GM12878 (cell line): ENCODE data around the gene ELAPOR1. TPM values are rescaled to one million over a fixed set of nuclear protein-coding genes. Genes with fewer than 3 reads are reported as not detected.

Experiments
- ATAC-seq: fragments of 200-7000 bp; cut with Tn5 transposase; 3 replicates; pipeline ENCODE4 v1.9.1; 2020; ENCODE audit warnings: mild to moderate bottlenecking, moderate library complexity
- BruUV-seq: library from RNA; stranded (reverse); fragments of 400-500 nt; replicated peaks from 2 replicates; lab custom pipeline; 2021; lab: Mats Ljungman, UMichigan
- CTCF ChIA-PET: fragments of 300-600 bp; sonication (Branson Sonifier 250); formaldehyde crosslinking; extraction: SDS; loops from one replicate; lab custom pipeline; 2021; ENCODE audit warnings: inconsistent platforms; lab: Yijun Ruan, JAX
- POLR2A ChIA-PET: fragments of 350-600 bp; formaldehyde crosslinking; extraction: SDS; loops from one replicate; lab custom pipeline; 2021; ENCODE audit warnings: inconsistent platforms; lab: Charles Lee
- RAD21 ChIA-PET: fragments of 300-600 bp; sonication (Branson Sonifier 250); formaldehyde crosslinking; loops from one replicate; lab custom pipeline; 2023; ENCODE audit warnings: antibody characterized with exemption; ENCODE audit not compliant: unreplicated experiment; lab: Charles Lee
- SMC1A ChIA-PET: fragments of 300-600 bp; sonication (Branson Sonifier 250); formaldehyde crosslinking; loops from one replicate; lab custom pipeline; 2023; ENCODE audit not compliant: unreplicated experiment, uncharacterized antibody; lab: Charles Lee
- DNase-seq: peaks from one replicate; pipeline ENCODE4 v3.0.0-alpha.2; 2011; ENCODE audit warnings: low read depth, low spot score
- FAIRE-seq: peaks from 3 replicates; lab custom pipeline; 2011; peaks lifted over from hg19 to GRCh38; lab: Jason Lieb, UNC
- H2AFZ ChIP-seq: 2 replicates; pipeline ENCODE4 v1.6.0; 2011; ENCODE audit warnings: low read depth, low read length, control low read depth; ENCODE audit not compliant: control insufficient read depth
- H3K27ac ChIP-seq: 2 replicates; pipeline ENCODE4 v1.5.1; 2011; ENCODE audit warnings: control low read depth; ENCODE audit not compliant: control insufficient read depth, insufficient read depth
- H3K27me3 ChIP-seq, 2 experiments: replicated peaks in 1 of 2; 2 replicates each; pipeline versions ENCODE4 v1.6.0 to v1.6.1; 2011; ENCODE audit warnings: low read length in 1 of 2; ENCODE audit not compliant: control insufficient read depth in 2 of 2, insufficient read depth in 2 of 2
- H3K36me3 ChIP-seq, 2 experiments: 2 replicates each; pipeline ENCODE4 v1.5.1; 2011; ENCODE audit warnings: low read length in 1 of 2; ENCODE audit not compliant: control insufficient read depth in 2 of 2, insufficient read depth in 2 of 2
- H3K4me1 ChIP-seq: 2 replicates; pipeline ENCODE4 v1.6.1; 2011; ENCODE audit warnings: mild to moderate bottlenecking, low read length, moderate library complexity, mixed read lengths; ENCODE audit not compliant: control insufficient read depth, insufficient read depth
- H3K4me2 ChIP-seq: 2 replicates; pipeline ENCODE4 v1.6.0; 2011; ENCODE audit warnings: control low read depth; ENCODE audit not compliant: control insufficient read depth, insufficient read depth
- H3K4me3 ChIP-seq: fragments of 200-600 bp; sonication (generic); 2 replicates; pipeline ENCODE4 v1.5.1; 2016
- H3K79me2 ChIP-seq: 2 replicates; pipeline ENCODE4 v1.6.0; 2011; ENCODE audit warnings: low read length; ENCODE audit not compliant: control insufficient read depth, insufficient read depth
- H3K9ac ChIP-seq: 2 replicates; pipeline ENCODE4 v1.8.0; 2011; ENCODE audit warnings: low read length, control low read depth, mixed read lengths; ENCODE audit not compliant: control insufficient read depth, insufficient read depth
- H3K9me3 ChIP-seq: replicated peaks from 3 replicates; pipeline ENCODE4 v1.5.1; 2011; ENCODE audit warnings: mild to moderate bottlenecking, low read length; ENCODE audit not compliant: control insufficient read depth, insufficient read depth
- H4K20me1 ChIP-seq: 2 replicates; pipeline ENCODE4 v1.6.0; 2011; ENCODE audit not compliant: control insufficient read depth, insufficient read depth
- POLR2A ChIP-seq: IDR thresholded peaks from 2 replicates; pipeline ENCODE4 v1.6.1; 2011; ENCODE audit warnings: low read depth, mild to moderate bottlenecking, low read length
- RFX5 ChIP-seq: IDR thresholded peaks from 2 replicates; pipeline ENCODE4 v1.6.1; 2011; ENCODE audit warnings: low read depth, low read length, improper control_type of control experiment
- SUPT20H ChIP-seq: IDR thresholded peaks from 2 replicates; pipeline ENCODE4 v1.6.1; 2011; ENCODE audit warnings: low read depth, mild to moderate bottlenecking, low read length, moderate library complexity, borderline replicate concordance; ENCODE audit not compliant: control insufficient read depth
- TARDBP ChIP-seq: IDR thresholded peaks from 2 replicates; pipeline ENCODE4 v1.6.1; 2016; ENCODE audit warnings: borderline replicate concordance
- WGBS: methylation state at CpG from one replicate; pipeline ENCODE4 v1.1.6; 2016; ENCODE audit warnings: low lambda C conversion rate; ENCODE audit not compliant: insufficient replicate concordance, insufficient coverage; ENCODE audit errors: missing lambda C conversion rate; 5-methylcytosine and 5-hydroxymethylcytosine counted together
- in situ Hi-C: fragments of 300-500 bp; cut with MboI; formaldehyde crosslinking; loops from 9 replicates; pipeline ENCODE4 v1.14.3; 2018; ENCODE audit warnings: mixed read lengths
- intact Hi-C: fragments of 100-400 bp; cut with micrococcal nuclease; formaldehyde crosslinking; loops from one replicate; pipeline ENCODE4 v1.14.2; 2022; ENCODE audit not compliant: unreplicated experiment
- polyA plus RNA-seq, 11 experiments: library from polyadenylated mRNA; depleted of rRNA in 4 of 11; unstranded in 6 of 11; stranded (reverse) in 5 of 11; fragments of >200 nt; fragmentation: Nextera tagmentation in 4 of 11; fragmentation: Illumina TruSeq in 1 of 11; extraction: Ambion mirVana in 4 of 11; extraction: Trizol in 1 of 11; gene quantifications; 1 replicate in 1 of 11; 2 replicates in 10 of 11; pipeline versions ENCODE4 v1.2.1 to v1.2.3, GENCODE V29; 2011 to 2016; ENCODE audit warnings: inconsistent platforms in 2 of 11, missing spikeins in 2 of 11, low read depth in 1 of 11
- total RNA-seq, 4 experiments: library from RNA; depleted of rRNA in 3 of 4; stranded (reverse); fragments of >200 nt in 3 of 4; fragmentation: Illumina TruSeq in 1 of 4; extraction: Trizol in 1 of 4; gene quantifications; 2 replicates each; pipeline versions ENCODE4 v1.2.1 to v1.2.3, GENCODE V29; 2013 to 2021
- TF ChIP-seq, protein P1 (sequence below): fragments of 450-650 bp; IDR thresholded peaks from 2 replicates; pipeline ENCODE4 v1.6.1; 2017; ENCODE audit warnings: mild to moderate bottlenecking, moderate library complexity

Gene ELAPOR1
- total and polyA plus RNA-seq, 10 of the 15 experiments (the other 5 are each of a cell fraction or from before 2014, with no cell fraction given): 0.04 to 2.1 (median 0.19) TPM; not detected in 2

DNA sequence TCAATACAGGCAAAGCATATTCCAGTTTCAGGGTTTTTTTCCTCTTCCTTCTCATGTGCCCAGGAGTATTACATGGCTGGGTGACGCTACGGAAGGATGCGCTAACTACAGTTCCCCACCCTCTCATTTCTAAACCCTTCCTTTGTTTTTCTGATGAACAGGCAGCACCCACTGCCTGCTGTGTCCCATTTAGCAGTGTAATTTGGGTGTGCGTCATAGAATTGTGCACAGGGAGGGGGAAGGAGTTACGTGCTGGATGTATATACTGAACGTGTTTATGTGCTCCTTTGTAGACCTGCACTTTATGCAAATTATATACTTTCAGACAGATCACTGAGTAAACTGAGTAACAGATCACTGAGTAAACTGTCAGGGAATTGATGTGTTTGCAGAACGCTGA is 44.5 kb downstream of the ELAPOR1 start:
- DNase-seq: no peak
- in situ Hi-C loops (no loop called here), intact Hi-C loops (no loop called here)
- no peaks in the 10 kb centered on the region for H3K9me3 ChIP-seq
- no peak overlapping the region for H3K27ac ChIP-seq
- no peaks in the 10 kb centered on the region for H3K79me2 ChIP-seq
- peaks cover 29% of the 10 kb centered on the region for H3K4me1 ChIP-seq
- H2AFZ ChIP-seq: no peak overlapping the region
- H3K4me3 ChIP-seq: no peak overlapping the region
- ChIA-PET CTCF (no interaction called here), SMC1A (no interaction called here), RAD21 (no interaction called here), POLR2A (interaction anchor here (0.6 kb wide), 1 partner anchor 54 kb away, joined by 3 read pairs; no protein-coding TSS in a partner anchor)
- no peaks in the 10 kb centered on the region for H3K36me3 ChIP-seq
- TF ChIP-seq POLR2A (no peak), TARDBP (no peak), RFX5 (no peak), SUPT20H (no peak)
- TF ChIP-seq, protein P1, sequence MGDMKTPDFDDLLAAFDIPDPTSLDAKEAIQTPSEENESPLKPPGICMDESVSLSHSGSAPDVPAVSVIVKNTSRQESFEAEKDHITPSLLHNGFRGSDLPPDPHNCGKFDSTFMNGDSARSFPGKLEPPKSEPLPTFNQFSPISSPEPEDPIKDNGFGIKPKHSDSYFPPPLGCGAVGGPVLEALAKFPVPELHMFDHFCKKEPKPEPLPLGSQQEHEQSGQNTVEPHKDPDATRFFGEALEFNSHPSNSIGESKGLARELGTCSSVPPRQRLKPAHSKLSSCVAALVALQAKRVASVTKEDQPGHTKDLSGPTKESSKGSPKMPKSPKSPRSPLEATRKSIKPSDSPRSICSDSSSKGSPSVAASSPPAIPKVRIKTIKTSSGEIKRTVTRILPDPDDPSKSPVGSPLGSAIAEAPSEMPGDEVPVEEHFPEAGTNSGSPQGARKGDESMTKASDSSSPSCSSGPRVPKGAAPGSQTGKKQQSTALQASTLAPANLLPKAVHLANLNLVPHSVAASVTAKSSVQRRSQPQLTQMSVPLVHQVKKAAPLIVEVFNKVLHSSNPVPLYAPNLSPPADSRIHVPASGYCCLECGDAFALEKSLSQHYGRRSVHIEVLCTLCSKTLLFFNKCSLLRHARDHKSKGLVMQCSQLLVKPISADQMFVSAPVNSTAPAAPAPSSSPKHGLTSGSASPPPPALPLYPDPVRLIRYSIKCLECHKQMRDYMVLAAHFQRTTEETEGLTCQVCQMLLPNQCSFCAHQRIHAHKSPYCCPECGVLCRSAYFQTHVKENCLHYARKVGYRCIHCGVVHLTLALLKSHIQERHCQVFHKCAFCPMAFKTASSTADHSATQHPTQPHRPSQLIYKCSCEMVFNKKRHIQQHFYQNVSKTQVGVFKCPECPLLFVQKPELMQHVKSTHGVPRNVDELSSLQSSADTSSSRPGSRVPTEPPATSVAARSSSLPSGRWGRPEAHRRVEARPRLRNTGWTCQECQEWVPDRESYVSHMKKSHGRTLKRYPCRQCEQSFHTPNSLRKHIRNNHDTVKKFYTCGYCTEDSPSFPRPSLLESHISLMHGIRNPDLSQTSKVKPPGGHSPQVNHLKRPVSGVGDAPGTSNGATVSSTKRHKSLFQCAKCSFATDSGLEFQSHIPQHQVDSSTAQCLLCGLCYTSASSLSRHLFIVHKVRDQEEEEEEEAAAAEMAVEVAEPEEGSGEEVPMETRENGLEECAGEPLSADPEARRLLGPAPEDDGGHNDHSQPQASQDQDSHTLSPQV: no peak
- H3K9ac ChIP-seq: no peak overlapping the region
- no peak for FAIRE-seq
- ATAC-seq: no peak
- H3K4me2 ChIP-seq: no peak overlapping the region
- no peaks in the 10 kb centered on the region for H3K27me3 ChIP-seq
- BruUV-seq: no TSS peak
- WGBS: 66% methylated on average over 7 of the region's 7 CpGs
- no peaks in the 10 kb centered on the region for H4K20me1 ChIP-seq
